ENCODE results near the gene CKAP2L. TPM values are rescaled to one million over a fixed set of nuclear protein-coding genes. Genes with fewer than 3 reads are reported as not detected.

Gene CKAP2L
- total and polyA plus RNA-seq, 9 of the 15 experiments (the other 6 are each of a cell fraction or from before 2014, with no cell fraction given), result 10.4 to 21.9 (median 14.2) TPM

GRCh38 chr2:112733871-112734270, 30.5 kb downstream of the CKAP2L start (continued):
- no peak for TF ChIP-seq GTF2F1 (IDR thresholded peaks at IDR 0.05; ENCODE audit: low read depth, low read length)
- no peak for TF ChIP-seq HLTF (IDR thresholded peaks at IDR 0.05)

- Histone ChIP-seq H3K27ac (ENCODE audit: extremely low read depth, low read depth, low read length) (no peak overlapping the region), H3K36me3 (ENCODE audit: control insufficient read depth, insufficient read depth, low read length) (peaks cover 9% of the 10 kb centered on the region; the same call in 1 of the 3 replicates), H4K20me1 (replicated peaks; ENCODE audit: control insufficient read depth, insufficient read depth, low read length) (no peaks in the 10 kb centered on the region), H3K4me3 (no peak overlapping the region), H3K79me2 (ENCODE audit: control insufficient read depth, insufficient read depth, low read length) (no peaks in the 10 kb centered on the region), H3K4me1 (replicated peaks in 1 of 2; ENCODE audit: control insufficient read depth in 2 of 2, insufficient read depth in 2 of 2, low read length in 2 of 2) (peaks cover 5 to 8% of the 10 kb centered on the region in 2 experiments), H3K4me2 (ENCODE audit: insufficient read depth, low read length) (no peak overlapping the region), H3K9me3 (replicated peaks; ENCODE audit: control insufficient read depth, insufficient read depth, low read depth, low read length) (no peaks in the 10 kb centered on the region), H3K27me3 (ENCODE audit: control insufficient read depth in 2 of 2, insufficient read depth in 2 of 2, low read length in 2 of 2) (no peaks in the 10 kb centered on the region), H2AFZ (ENCODE audit: low read depth, low read length) (no peak overlapping the region), H3K9me1 (ENCODE audit: control insufficient read depth, insufficient read depth, low read length) (no peaks in the 10 kb centered on the region), H3K9ac (ENCODE audit: insufficient read depth in 1 of 2, low read depth in 2 of 2, low read length in 2 of 2) (no peak overlapping the region)
- TF ChIP-seq, protein P1, sequence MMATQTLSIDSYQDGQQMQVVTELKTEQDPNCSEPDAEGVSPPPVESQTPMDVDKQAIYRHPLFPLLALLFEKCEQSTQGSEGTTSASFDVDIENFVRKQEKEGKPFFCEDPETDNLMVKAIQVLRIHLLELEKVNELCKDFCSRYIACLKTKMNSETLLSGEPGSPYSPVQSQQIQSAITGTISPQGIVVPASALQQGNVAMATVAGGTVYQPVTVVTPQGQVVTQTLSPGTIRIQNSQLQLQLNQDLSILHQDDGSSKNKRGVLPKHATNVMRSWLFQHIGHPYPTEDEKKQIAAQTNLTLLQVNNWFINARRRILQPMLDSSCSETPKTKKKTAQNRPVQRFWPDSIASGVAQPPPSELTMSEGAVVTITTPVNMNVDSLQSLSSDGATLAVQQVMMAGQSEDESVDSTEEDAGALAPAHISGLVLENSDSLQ (IDR thresholded peaks at IDR 0.05), result peak; percentile 39; the same call in 1 of the 2 replicates
- no peak for TF ChIP-seq ZNF165 (CRISPR knock-in tag; IDR thresholded peaks at IDR 0.05; ENCODE audit: borderline replicate concordance)
- intact Hi-C loops (cut with micrococcal nuclease), result no loop called here
- DNase-seq (ENCODE audit: extremely low read depth in 1 of 4, low spot score in 3 of 4) (no peak), FAIRE-seq (no peak), ATAC-seq (peak; percentile 17; the same call in 2 of the 3 replicates)
- WGBS (ENCODE audit: insufficient coverage, low coverage, missing lambda C conversion rate), result 12% methylated on average over 2 of the region's 4 CpGs
- CTCF ChIA-PET (ENCODE audit: low intra/inter-chr PET ratio), result interaction anchor here (0.6 kb wide), 1 partner anchor 150 kb away, joined by 3 read pairs; no protein-coding TSS in a partner anchor
- in situ Hi-C loops (cut with MboI), result no loop called here
- POLR2A ChIA-PET, result interaction anchor here (0.7 to 1.0 kb wide), 4 partner anchors 9 to 152 kb away, joined by 3 read pairs; no protein-coding TSS in a partner anchor
- BruUV-seq (replicated peaks), result no TSS peak
Measured at GRCh38 chr2:112733456-112733855, 31.0 kb downstream of the CKAP2L start.
